ENCODE data around the gene VRTN.

Gene VRTN

DNA sequence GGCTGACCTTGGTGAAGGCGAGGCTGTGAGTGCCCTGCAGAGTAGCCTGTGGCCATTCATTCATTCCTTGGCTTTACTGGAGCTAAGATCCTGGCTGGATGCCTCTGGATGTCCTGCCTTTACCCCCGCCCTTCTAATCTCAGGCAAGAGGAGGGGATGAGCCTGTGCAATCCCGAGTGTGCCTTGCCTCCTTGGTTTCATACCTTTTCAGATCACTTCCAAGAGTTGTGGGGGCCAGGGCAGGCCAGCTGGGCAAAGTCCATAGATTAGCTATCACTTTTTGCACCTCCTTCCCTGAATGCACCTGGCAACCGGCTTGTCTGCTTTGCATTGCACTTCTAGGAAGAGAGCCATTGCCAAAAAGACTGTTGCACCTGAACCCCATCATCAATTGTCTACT is 1.5 kb downstream of the VRTN start:
- Histone ChIP-seq H3K36me3 (ENCODE audit: control insufficient read depth, insufficient read depth, low read length) (no peaks in the 10 kb centered on the region), H3K9me3 (ENCODE audit: control insufficient read depth, low read length) (no peaks in the 10 kb centered on the region), H3K4me1 (ENCODE audit: control insufficient read depth, insufficient read depth, low read length, poor library complexity, severe bottlenecking) (no peaks in the 10 kb centered on the region), H3K27ac (ENCODE audit: insufficient read depth, low read length, poor library complexity, severe bottlenecking) (no peak overlapping the region), H3K27me3 (replicated peaks; ENCODE audit: control insufficient read depth, insufficient read depth, low read length, poor library complexity, severe bottlenecking) (no peaks in the 10 kb centered on the region), H3K4me3 (ENCODE audit: insufficient read depth, low read depth, low read length, poor library complexity, severe bottlenecking) (no peak overlapping the region)
- no peak for DNase-seq

GRCh38 chr14:74350211-74350927 is 2.1 kb downstream of the VRTN start:
- H3K27ac ChIP-seq (ENCODE audit: insufficient read depth, low read length, poor library complexity, severe bottlenecking) = no peak overlapping the region
- no peaks in the 10 kb centered on the region for H3K27me3 ChIP-seq (replicated peaks; ENCODE audit: control insufficient read depth, insufficient read depth, low read length, poor library complexity, severe bottlenecking)
- no peaks in the 10 kb centered on the region for H3K36me3 ChIP-seq (ENCODE audit: control insufficient read depth, insufficient read depth, low read length)

GRCh38 chr14:74350928-74351323 is 2.7 kb downstream of the VRTN start:
- Histone ChIP-seq H3K4me1 (ENCODE audit: control insufficient read depth, insufficient read depth, low read length, poor library complexity, severe bottlenecking) (no peaks in the 10 kb centered on the region), H3K27me3 (replicated peaks; ENCODE audit: control insufficient read depth, insufficient read depth, low read length, poor library complexity, severe bottlenecking) (no peaks in the 10 kb centered on the region), H3K36me3 (ENCODE audit: control insufficient read depth, insufficient read depth, low read length) (no peaks in the 10 kb centered on the region), H3K4me3 (ENCODE audit: insufficient read depth, low read depth, low read length, poor library complexity, severe bottlenecking) (no peak overlapping the region), H3K27ac (ENCODE audit: insufficient read depth, low read length, poor library complexity, severe bottlenecking) (no peak overlapping the region), H3K9me3 (ENCODE audit: control insufficient read depth, low read length) (no peaks in the 10 kb centered on the region)
- DNase-seq = no peak

More at GRCh38 chr14:74350211-74350927, 2.1 kb downstream of the VRTN start:
- Histone ChIP-seq H3K4me1 (ENCODE audit: control insufficient read depth, insufficient read depth, low read length, poor library complexity, severe bottlenecking) (no peaks in the 10 kb centered on the region), H3K4me3 (ENCODE audit: insufficient read depth, low read depth, low read length, poor library complexity, severe bottlenecking) (no peak overlapping the region), H3K9me3 (ENCODE audit: control insufficient read depth, low read length) (no peaks in the 10 kb centered on the region)
- DNase-seq = no peak

DNA sequence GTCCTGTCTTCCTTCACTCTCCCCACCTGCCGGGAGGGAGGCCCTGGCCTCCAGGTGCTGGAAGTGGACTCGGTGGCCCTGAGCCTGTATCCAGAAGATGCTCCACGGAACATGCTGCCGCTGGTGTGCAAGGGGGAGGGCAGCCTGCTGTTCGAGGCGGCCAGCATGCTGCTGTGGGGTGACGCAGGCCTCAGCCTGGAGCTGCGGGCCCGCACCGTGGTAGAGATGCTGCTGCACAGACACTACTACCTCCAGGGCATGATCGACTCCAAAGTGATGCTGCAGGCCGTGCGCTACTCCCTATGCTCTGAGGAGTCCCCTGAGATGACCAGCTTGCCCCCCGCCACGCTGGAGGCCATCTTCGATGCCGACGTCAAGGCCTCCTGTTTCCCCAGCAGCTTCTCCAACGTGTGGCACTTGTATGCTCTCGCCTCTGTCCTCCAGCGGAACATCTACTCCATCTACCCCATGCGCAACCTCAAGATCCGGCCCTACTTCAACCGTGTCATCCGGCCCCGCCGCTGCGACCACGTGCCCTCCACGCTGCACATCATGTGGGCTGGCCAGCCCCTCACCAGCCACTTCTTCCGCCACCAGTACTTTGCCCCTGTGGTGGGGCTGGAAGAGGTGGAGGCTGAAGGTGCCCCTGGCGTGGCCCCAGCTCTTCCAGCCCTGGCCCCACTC is 8.8 kb downstream of the VRTN start:
- Histone ChIP-seq H3K9me3 (ENCODE audit: control insufficient read depth, low read length) (no peaks in the 10 kb centered on the region), H3K27me3 (replicated peaks; ENCODE audit: control insufficient read depth, insufficient read depth, low read length, poor library complexity, severe bottlenecking) (no peaks in the 10 kb centered on the region), H3K4me1 (ENCODE audit: control insufficient read depth, insufficient read depth, low read length, poor library complexity, severe bottlenecking) (no peaks in the 10 kb centered on the region), H3K27ac (ENCODE audit: insufficient read depth, low read length, poor library complexity, severe bottlenecking) (no peak overlapping the region), H3K36me3 (ENCODE audit: control insufficient read depth, insufficient read depth, low read length) (no peaks in the 10 kb centered on the region), H3K4me3 (ENCODE audit: insufficient read depth, low read depth, low read length, poor library complexity, severe bottlenecking) (no peak overlapping the region)
- no peak for DNase-seq

GRCh38 chr14:74357585-74357984 is 9.3 kb downstream of the VRTN start:
- Histone ChIP-seq H3K27me3 (replicated peaks; ENCODE audit: control insufficient read depth, insufficient read depth, low read length, poor library complexity, severe bottlenecking) (no peaks in the 10 kb centered on the region), H3K4me3 (ENCODE audit: insufficient read depth, low read depth, low read length, poor library complexity, severe bottlenecking) (no peak overlapping the region), H3K36me3 (ENCODE audit: control insufficient read depth, insufficient read depth, low read length) (no peaks in the 10 kb centered on the region), H3K4me1 (ENCODE audit: control insufficient read depth, insufficient read depth, low read length, poor library complexity, severe bottlenecking) (no peaks in the 10 kb centered on the region), H3K9me3 (ENCODE audit: control insufficient read depth, low read length) (no peaks in the 10 kb centered on the region), H3K27ac (ENCODE audit: insufficient read depth, low read length, poor library complexity, severe bottlenecking) (no peak overlapping the region)
- DNase-seq = no peak

DNA sequence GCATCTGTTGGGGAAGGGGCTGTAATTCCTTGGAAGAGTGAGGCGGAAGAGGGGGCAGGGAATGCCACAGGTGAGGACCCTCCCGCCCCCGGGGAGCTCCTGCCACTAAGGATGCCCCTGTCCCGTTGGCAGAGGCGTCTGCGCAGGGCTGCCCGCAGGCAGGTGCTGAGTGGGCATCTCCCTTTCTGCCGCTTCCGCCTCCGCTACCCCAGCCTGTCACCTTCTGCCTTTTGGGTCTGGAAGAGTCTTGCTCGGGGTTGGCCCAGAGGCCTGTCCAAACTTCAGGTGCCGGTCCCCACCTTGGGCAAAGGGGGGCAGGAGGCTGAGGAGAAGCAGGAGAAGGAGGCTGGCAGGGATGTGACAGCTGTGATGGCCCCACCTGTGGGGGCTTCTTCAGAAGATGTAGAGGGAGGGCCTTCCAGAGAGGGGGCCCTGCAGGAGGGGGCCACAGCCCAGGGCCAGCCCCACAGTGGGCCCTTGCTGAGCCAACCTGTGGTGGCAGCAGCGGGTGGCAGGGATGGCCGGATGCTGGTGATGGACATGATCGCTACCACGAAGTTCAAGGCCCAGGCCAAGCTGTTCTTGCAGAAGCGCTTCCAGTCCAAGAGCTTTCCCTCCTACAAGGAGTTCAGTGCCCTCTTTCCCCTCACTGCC is 10.0 kb downstream of the VRTN start:
- Histone ChIP-seq H3K9me3 (ENCODE audit: control insufficient read depth, low read length) (no peaks in the 10 kb centered on the region), H3K4me3 (ENCODE audit: insufficient read depth, low read depth, low read length, poor library complexity, severe bottlenecking) (no peak overlapping the region), H3K4me1 (ENCODE audit: control insufficient read depth, insufficient read depth, low read length, poor library complexity, severe bottlenecking) (no peaks in the 10 kb centered on the region), H3K27me3 (replicated peaks; ENCODE audit: control insufficient read depth, insufficient read depth, low read length, poor library complexity, severe bottlenecking) (no peaks in the 10 kb centered on the region), H3K27ac (ENCODE audit: insufficient read depth, low read length, poor library complexity, severe bottlenecking) (no peak overlapping the region), H3K36me3 (ENCODE audit: control insufficient read depth, insufficient read depth, low read length) (no peaks in the 10 kb centered on the region)
- DNase-seq = no peak

- no peaks in the 10 kb centered on the region for H3K27me3 ChIP-seq (replicated peaks; ENCODE audit: control insufficient read depth, insufficient read depth, low read length, poor library complexity, severe bottlenecking)
- H3K4me3 ChIP-seq (ENCODE audit: insufficient read depth, low read depth, low read length, poor library complexity, severe bottlenecking) = no peak overlapping the region
- no peaks in the 10 kb centered on the region for H3K36me3 ChIP-seq (ENCODE audit: control insufficient read depth, insufficient read depth, low read length)
- no peak overlapping the region for H3K27ac ChIP-seq (ENCODE audit: insufficient read depth, low read length, poor library complexity, severe bottlenecking)
- H3K9me3 ChIP-seq (ENCODE audit: control insufficient read depth, low read length) = no peaks in the 10 kb centered on the region
- DNase-seq = no peak
- no peaks in the 10 kb centered on the region for H3K4me1 ChIP-seq (ENCODE audit: control insufficient read depth, insufficient read depth, low read length, poor library complexity, severe bottlenecking)
Measured at GRCh38 chr14:74360163-74360562, 11.9 kb downstream of the VRTN start.

DNA sequence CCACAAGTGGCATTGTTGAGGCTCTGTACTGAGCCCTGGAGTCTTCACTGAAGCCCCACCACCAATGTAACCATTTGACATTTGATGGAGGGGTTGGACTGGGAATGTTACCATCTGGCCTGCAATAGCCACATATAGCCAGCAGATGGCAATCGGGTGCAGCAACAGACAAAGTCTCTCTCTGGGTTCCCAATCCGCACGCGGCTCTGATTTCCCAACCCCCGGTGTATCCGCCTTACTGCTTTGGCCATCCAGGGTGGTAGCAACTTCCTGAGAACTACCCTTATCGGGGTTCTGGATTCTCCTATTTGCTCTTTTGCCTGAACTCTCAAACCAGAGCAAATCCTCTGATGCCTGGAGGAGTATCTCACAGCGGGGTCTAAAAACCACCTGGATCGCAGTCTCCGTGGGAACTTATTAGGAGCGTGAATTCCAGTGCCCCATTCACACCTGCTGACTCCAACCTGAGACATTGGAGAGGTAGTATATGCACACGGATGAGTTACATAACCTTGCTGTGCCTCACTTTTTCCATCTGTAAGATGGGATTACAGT is 14.2 kb downstream of the VRTN start:
- Histone ChIP-seq H3K27me3 (replicated peaks; ENCODE audit: control insufficient read depth, insufficient read depth, low read length, poor library complexity, severe bottlenecking) (no peaks in the 10 kb centered on the region), H3K27ac (ENCODE audit: insufficient read depth, low read length, poor library complexity, severe bottlenecking) (no peak overlapping the region), H3K4me3 (ENCODE audit: insufficient read depth, low read depth, low read length, poor library complexity, severe bottlenecking) (no peak overlapping the region), H3K4me1 (ENCODE audit: control insufficient read depth, insufficient read depth, low read length, poor library complexity, severe bottlenecking) (no peaks in the 10 kb centered on the region), H3K9me3 (ENCODE audit: control insufficient read depth, low read length) (no peaks in the 10 kb centered on the region), H3K36me3 (ENCODE audit: control insufficient read depth, insufficient read depth, low read length) (no peaks in the 10 kb centered on the region)
- peak; percentile 10 to 36 (median 24) for DNase-seq

GRCh38 chr14:74364271-74364880 is 16.1 kb downstream of the VRTN start:
- H3K9me3 ChIP-seq (ENCODE audit: control insufficient read depth, low read length) = no peaks in the 10 kb centered on the region
- DNase-seq = no peak
- no peaks in the 10 kb centered on the region for H3K4me1 ChIP-seq (ENCODE audit: control insufficient read depth, insufficient read depth, low read length, poor library complexity, severe bottlenecking)
- no peak overlapping the region for H3K4me3 ChIP-seq (ENCODE audit: insufficient read depth, low read depth, low read length, poor library complexity, severe bottlenecking)
- H3K36me3 ChIP-seq (ENCODE audit: control insufficient read depth, insufficient read depth, low read length) = no peaks in the 10 kb centered on the region
- H3K27me3 ChIP-seq (replicated peaks; ENCODE audit: control insufficient read depth, insufficient read depth, low read length, poor library complexity, severe bottlenecking) = no peaks in the 10 kb centered on the region
- H3K27ac ChIP-seq (ENCODE audit: insufficient read depth, low read length, poor library complexity, severe bottlenecking) = no peak overlapping the region
